WTC11 (cell line): ENCODE measurements around the gene ALPI. TPM values are rescaled to one million over a fixed set of nuclear protein-coding genes. Genes with fewer than 3 reads are reported as not detected.
"Not testable (repeated sequence)": the region's sequence is repeated elsewhere in the genome, so short reads cannot be mapped to it uniquely, and the experiment has no call there.

Experiments used
- ATAC-seq: fragments of 200-7000 bp; cut with Tn5 transposase; 2 replicates; pipeline ENCODE4 v1.10.0; 2021; ENCODE audit warnings: mild to moderate bottlenecking, moderate library complexity
- CTCF ChIA-PET: fragments of 300-600 bp; sonication (Branson Sonifier 250); formaldehyde crosslinking; loops from one replicate; lab custom pipeline; 2021; ENCODE audit warnings: antibody characterized with exemption; lab: Charles Lee
- POLR2A ChIA-PET: fragments of 350-600 bp; sonication (Branson Sonifier 250); formaldehyde crosslinking; loops from one replicate; lab custom pipeline; 2021; ENCODE audit warnings: antibody characterized with exemption; lab: Charles Lee
- DNase-seq: peaks from one replicate; pipeline ENCODE4 v3.0.0; 2021; ENCODE audit warnings: low spot score
- H3K27ac Mint-ChIP-seq: 2 replicates; pipeline ENCODE4 v1.8.0; 2021; ENCODE audit warnings: mixed read lengths
- H3K27me3 Mint-ChIP-seq: 2 replicates; pipeline ENCODE4 v1.8.0; 2021; ENCODE audit warnings: low read depth, mild to moderate bottlenecking, moderate library complexity, mixed read lengths
- H3K36me3 Mint-ChIP-seq: 2 replicates; pipeline ENCODE4 v1.8.0; 2021; ENCODE audit warnings: mixed read lengths
- H3K4me1 Mint-ChIP-seq: 2 replicates; pipeline ENCODE4 v1.8.0; 2022; ENCODE audit warnings: mixed read lengths
- H3K4me3 Mint-ChIP-seq: 2 replicates; pipeline ENCODE4 v1.8.0; 2021; ENCODE audit warnings: mild to moderate bottlenecking, moderate library complexity, mixed read lengths
- H3K9me3 Mint-ChIP-seq: 2 replicates; pipeline ENCODE4 v1.8.0; 2021; ENCODE audit warnings: mixed read lengths
- CTCF ChIP-seq: fragments of 200-600 bp; IDR thresholded peaks from 2 replicates; pipeline ENCODE4 v1.8.0; 2022; ENCODE audit warnings: antibody characterized with exemption
- ETV6 ChIP-seq: sonication (generic); formaldehyde crosslinking; IDR thresholded peaks from 2 replicates; pipeline ENCODE4 v1.8.1; 2022; ENCODE audit warnings: mild to moderate bottlenecking, missing genetic modification reagents
- GRHL2 ChIP-seq: fragments of 250-450 bp; sonication (Bioruptor Pico); IDR thresholded peaks from 2 replicates; pipeline ENCODE4 v1.8.0; 2022; ENCODE audit warnings: mild to moderate bottlenecking, moderate library complexity; ENCODE audit not compliant: insufficient replicate concordance, severe bottlenecking
- total RNA-seq: library from RNA; stranded (reverse); gene quantifications from 3 replicates; pipeline ENCODE4 v1.2.3, GENCODE V29; 2021
- TF ChIP-seq, protein P1 (sequence below): sonication (generic); formaldehyde crosslinking; IDR thresholded peaks from 2 replicates; pipeline ENCODE4 v1.8.1; 2022; ENCODE audit warnings: low read depth, missing genetic modification reagents, borderline replicate concordance
- TF ChIP-seq, protein P2 (sequence below): sonication (generic); formaldehyde crosslinking; IDR thresholded peaks from 2 replicates; pipeline ENCODE4 v1.8.0; 2022; ENCODE audit warnings: missing genetic modification reagents

ALPI gene
- total RNA-seq, 1 experiment from 2014 or later: not detected

DNA sequence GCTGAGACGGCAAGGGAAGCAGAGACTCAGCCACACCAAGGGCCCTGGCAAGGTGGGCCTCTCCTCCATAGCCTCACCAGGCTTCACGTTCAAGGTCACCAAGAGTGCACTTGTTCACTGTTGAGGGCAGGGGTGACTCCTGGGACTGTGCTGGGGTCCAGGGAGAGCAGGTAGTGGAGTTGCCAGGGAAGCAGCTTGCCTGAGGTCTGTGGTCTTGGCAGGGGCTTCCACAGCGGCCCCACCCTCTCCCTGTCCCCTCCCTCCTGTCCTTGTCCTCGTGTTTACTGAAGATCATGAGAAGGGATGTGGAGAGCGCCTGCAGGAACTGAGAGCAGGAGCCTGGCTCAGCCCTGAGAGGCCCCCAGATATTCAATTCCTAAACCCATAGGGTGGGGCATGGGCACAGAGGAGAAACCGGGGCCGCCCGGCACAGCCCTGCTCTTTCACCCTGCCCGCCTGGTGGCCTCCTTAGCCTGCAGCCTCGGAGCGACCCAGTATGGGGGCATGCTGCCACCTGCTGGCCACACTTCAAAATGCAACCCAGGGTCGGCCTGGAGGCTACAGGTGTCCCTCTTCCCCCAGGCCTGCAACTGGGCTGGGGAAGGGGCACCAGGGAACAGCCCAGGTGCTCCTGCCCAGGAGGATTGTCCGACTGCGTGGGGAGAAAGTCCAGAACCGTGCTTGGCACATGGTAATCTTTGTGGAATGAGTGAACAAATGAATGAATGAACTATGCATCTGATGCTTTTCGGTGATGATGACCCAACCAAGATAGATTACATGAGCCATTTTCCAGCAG, 15.5 kb upstream of the ALPI start:
- POLR2A ChIA-PET, H3K36me3 Mint-ChIP-seq, H3K27me3 Mint-ChIP-seq: not testable (repeated sequence)
- peak; percentile 97 for DNase-seq
- ATAC-seq: peak; percentile 78
- CTCF ChIA-PET: interaction anchor here (0.7 to 2.1 kb wide), 20 partner anchors 13 to 515 kb away, joined by 3 to 61 read pairs (median 5); no protein-coding TSS in a partner anchor
- TF ChIP-seq ETV6 (CRISPR knock-in tag) (0 out of 2 replicates have a peak, but pooled peaks have one; percentile 32), CTCF (peak; percentile 83)
- TF ChIP-seq, all 79 proteins: peak for 2; not testable (repeated sequence) for 77
- not testable (repeated sequence) for H3K27ac Mint-ChIP-seq, H3K4me1 Mint-ChIP-seq, H3K4me3 Mint-ChIP-seq, H3K9me3 Mint-ChIP-seq

- Mint-ChIP-seq H3K9me3 (no peaks in the 10 kb centered on the region), H3K36me3 (no peaks in the 10 kb centered on the region), H3K27ac (no peak overlapping the region), H3K4me3 (no peak overlapping the region), H3K4me1 (peaks cover 6% of the 10 kb centered on the region), H3K27me3 (peaks cover 3% of the 10 kb centered on the region; the same call in 1 of the 2 replicates)
- ATAC-seq (no peak), DNase-seq (no peak)
- TF ChIP-seq GRHL2 (CRISPR knock-in tag): no peak
- TF ChIP-seq, protein P1, sequence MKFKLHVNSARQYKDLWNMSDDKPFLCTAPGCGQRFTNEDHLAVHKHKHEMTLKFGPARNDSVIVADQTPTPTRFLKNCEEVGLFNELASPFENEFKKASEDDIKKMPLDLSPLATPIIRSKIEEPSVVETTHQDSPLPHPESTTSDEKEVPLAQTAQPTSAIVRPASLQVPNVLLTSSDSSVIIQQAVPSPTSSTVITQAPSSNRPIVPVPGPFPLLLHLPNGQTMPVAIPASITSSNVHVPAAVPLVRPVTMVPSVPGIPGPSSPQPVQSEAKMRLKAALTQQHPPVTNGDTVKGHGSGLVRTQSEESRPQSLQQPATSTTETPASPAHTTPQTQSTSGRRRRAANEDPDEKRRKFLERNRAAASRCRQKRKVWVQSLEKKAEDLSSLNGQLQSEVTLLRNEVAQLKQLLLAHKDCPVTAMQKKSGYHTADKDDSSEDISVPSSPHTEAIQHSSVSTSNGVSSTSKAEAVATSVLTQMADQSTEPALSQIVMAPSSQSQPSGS (CRISPR knock-in tag): no peak
- TF ChIP-seq, protein P2, sequence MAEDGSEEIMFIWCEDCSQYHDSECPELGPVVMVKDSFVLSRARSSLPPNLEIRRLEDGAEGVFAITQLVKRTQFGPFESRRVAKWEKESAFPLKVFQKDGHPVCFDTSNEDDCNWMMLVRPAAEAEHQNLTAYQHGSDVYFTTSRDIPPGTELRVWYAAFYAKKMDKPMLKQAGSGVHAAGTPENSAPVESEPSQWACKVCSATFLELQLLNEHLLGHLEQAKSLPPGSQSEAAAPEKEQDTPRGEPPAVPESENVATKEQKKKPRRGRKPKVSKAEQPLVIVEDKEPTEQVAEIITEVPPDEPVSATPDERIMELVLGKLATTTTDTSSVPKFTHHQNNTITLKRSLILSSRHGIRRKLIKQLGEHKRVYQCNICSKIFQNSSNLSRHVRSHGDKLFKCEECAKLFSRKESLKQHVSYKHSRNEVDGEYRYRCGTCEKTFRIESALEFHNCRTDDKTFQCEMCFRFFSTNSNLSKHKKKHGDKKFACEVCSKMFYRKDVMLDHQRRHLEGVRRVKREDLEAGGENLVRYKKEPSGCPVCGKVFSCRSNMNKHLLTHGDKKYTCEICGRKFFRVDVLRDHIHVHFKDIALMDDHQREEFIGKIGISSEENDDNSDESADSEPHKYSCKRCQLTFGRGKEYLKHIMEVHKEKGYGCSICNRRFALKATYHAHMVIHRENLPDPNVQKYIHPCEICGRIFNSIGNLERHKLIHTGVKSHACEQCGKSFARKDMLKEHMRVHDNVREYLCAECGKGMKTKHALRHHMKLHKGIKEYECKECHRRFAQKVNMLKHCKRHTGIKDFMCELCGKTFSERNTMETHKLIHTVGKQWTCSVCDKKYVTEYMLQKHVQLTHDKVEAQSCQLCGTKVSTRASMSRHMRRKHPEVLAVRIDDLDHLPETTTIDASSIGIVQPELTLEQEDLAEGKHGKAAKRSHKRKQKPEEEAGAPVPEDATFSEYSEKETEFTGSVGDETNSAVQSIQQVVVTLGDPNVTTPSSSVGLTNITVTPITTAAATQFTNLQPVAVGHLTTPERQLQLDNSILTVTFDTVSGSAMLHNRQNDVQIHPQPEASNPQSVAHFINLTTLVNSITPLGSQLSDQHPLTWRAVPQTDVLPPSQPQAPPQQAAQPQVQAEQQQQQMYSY: no peak
- CTCF ChIA-PET: interaction anchor here (0.6 to 1.8 kb wide), 3 partner anchors 74 to 112 kb away, joined by 3 to 5 read pairs (median 5); no protein-coding TSS in a partner anchor
- POLR2A ChIA-PET: no interaction called here
Observed at GRCh38 chr2:232441147-232441651, 14.8 kb upstream of the ALPI start.

DNA sequence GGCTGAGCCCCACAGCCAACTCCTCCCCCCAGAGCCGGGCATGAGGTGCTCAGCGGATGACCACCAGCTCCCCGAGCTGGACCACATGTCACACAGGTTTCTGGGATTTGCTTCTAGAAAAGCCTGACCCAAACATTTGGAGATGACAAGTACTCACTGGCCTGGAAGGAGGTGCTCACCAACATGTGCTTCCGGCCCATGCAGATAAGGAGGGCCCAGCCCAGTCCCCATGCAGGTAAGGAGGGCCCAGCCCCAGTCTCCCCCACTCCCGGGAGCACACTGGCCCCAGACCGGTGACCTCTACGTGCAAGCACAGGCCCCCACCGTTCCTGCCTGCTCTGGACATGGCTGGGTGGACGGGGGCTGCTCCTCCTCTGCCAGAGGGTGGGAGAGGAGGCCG, 14.0 kb upstream of the ALPI start:
- POLR2A ChIA-PET, DNase-seq: not testable (repeated sequence)

GRCh38 chr2:232442431-232442830, 13.5 kb upstream of the ALPI start:
- H3K27ac Mint-ChIP-seq, ATAC-seq, H3K36me3 Mint-ChIP-seq, H3K27me3 Mint-ChIP-seq, POLR2A ChIA-PET, DNase-seq, H3K9me3 Mint-ChIP-seq, H3K4me1 Mint-ChIP-seq, H3K4me3 Mint-ChIP-seq: not testable (repeated sequence)
- CTCF ChIA-PET: interaction anchor here (0.9 to 1.8 kb wide), 2 partner anchors 77 to 113 kb away, joined by 3 to 5 read pairs; no protein-coding TSS in a partner anchor

More for the DNA sequence above, 14.0 kb upstream of the ALPI start:
- not testable (repeated sequence) for H3K4me1 Mint-ChIP-seq, ATAC-seq, H3K4me3 Mint-ChIP-seq, H3K27ac Mint-ChIP-seq, H3K9me3 Mint-ChIP-seq, H3K27me3 Mint-ChIP-seq, H3K36me3 Mint-ChIP-seq
- CTCF ChIA-PET: interaction anchor here (1.8 kb wide), 1 partner anchor 112 kb away, joined by 5 read pairs; no protein-coding TSS in a partner anchor

DNA sequence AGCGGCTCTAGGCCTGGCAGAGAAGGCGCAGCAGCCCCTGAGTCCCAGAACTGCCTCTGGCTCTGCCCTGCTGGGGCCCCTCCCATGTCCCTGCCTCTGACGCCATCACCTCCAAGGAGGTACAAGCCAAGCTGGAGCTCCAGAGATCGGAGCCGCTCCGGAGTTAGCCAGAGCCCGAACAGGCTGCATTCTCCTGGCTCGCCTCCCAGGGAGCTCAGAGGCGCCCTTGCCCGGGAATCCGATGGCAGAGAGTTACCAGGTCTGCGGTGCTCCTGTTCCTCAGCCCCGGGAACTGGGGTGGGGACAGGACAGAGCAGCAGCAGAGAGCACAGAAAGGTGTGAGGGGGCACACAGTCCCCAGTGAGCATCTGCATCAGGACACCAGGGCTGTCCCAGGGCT, 12.9 kb upstream of the ALPI start:
- H3K36me3 Mint-ChIP-seq, H3K4me3 Mint-ChIP-seq, H3K27me3 Mint-ChIP-seq, POLR2A ChIA-PET, H3K27ac Mint-ChIP-seq, H3K4me1 Mint-ChIP-seq, ATAC-seq, H3K9me3 Mint-ChIP-seq, DNase-seq: not testable (repeated sequence)
- CTCF ChIA-PET: interaction anchor here (0.9 kb wide), 1 partner anchor 77 kb away, joined by 3 read pairs; no protein-coding TSS in a partner anchor
